Endothelial cell (in vitro differentiated cells): ENCODE results near the gene PFN3. TPM values are rescaled to one million over a fixed set of nuclear protein-coding genes. Genes with fewer than 3 reads are reported as not detected.

ENCODE experiments used
- DNase-seq: peaks from one replicate; pipeline ENCODE4 v3.0.0; 2021; ENCODE audit warnings: low spot score
- H3K27ac Mint-ChIP-seq: one replicate; pipeline ENCODE4 v1.8.0; 2021; ENCODE audit warnings: mixed read lengths, inconsistent platforms; ENCODE audit not compliant: unreplicated experiment
- H3K27me3 Mint-ChIP-seq: one replicate; pipeline ENCODE4 v1.8.0; 2021; ENCODE audit warnings: mild to moderate bottlenecking, moderate library complexity, mixed read lengths, inconsistent platforms; ENCODE audit not compliant: unreplicated experiment
- H3K36me3 Mint-ChIP-seq: one replicate; pipeline ENCODE4 v1.8.0; 2021; ENCODE audit warnings: mild to moderate bottlenecking, low read depth, mixed read lengths, inconsistent platforms; ENCODE audit not compliant: unreplicated experiment
- H3K4me1 Mint-ChIP-seq: one replicate; pipeline ENCODE4 v1.8.0; 2021; ENCODE audit warnings: mild to moderate bottlenecking, mixed read lengths, inconsistent platforms; ENCODE audit not compliant: unreplicated experiment
- H3K4me3 Mint-ChIP-seq: one replicate; pipeline ENCODE4 v1.8.0; 2021; ENCODE audit warnings: mild to moderate bottlenecking, mixed read lengths, inconsistent platforms; ENCODE audit not compliant: unreplicated experiment
- H3K9me3 Mint-ChIP-seq: one replicate; pipeline ENCODE4 v1.8.0; 2021; ENCODE audit warnings: mixed read lengths, inconsistent platforms; ENCODE audit not compliant: unreplicated experiment
- CTCF ChIP-seq: fragments of 200-600 bp; sonication (generic); IDR thresholded peaks from one replicate; pipeline ENCODE4 v1.5.0; 2021; ENCODE audit warnings: antibody characterized with exemption; ENCODE audit not compliant: unreplicated experiment
- total RNA-seq: library from RNA; stranded (reverse); fragmentation: NEBNext Ultra II Directional; extraction: Animal tissue kit (Norgen Biotek cat#: 25700); gene quantifications from one replicate; pipeline ENCODE4 v1.2.1, GENCODE V29; 2021; ENCODE audit not compliant: unreplicated experiment

The PFN3 gene
- total RNA-seq, 1 donor from 2014 or later: not detected

- H3K27me3 Mint-ChIP-seq: peaks cover 16% of the 10 kb centered on the region
- DNase-seq: no peak
- H3K27ac Mint-ChIP-seq: no peak overlapping the region
- TF ChIP-seq CTCF: no peak
- H3K4me1 Mint-ChIP-seq: peaks cover 27% of the 10 kb centered on the region
- H3K4me3 Mint-ChIP-seq: peak overlapping the region; percentile 8
- peaks cover 5% of the 10 kb centered on the region for H3K36me3 Mint-ChIP-seq
- H3K9me3 Mint-ChIP-seq: no peaks in the 10 kb centered on the region
Measured at GRCh38 chr5:177367981-177368868, 32.2 kb downstream of the PFN3 start.

GRCh38 chr5:177367323-177367848 lies 33.1 kb downstream of the PFN3 start:
- Mint-ChIP-seq H3K27me3 (peaks cover 15% of the 10 kb centered on the region), H3K36me3 (peaks cover 5% of the 10 kb centered on the region), H3K4me1 (peaks cover 20% of the 10 kb centered on the region), H3K4me3 (no peak overlapping the region), H3K27ac (no peak overlapping the region), H3K9me3 (no peaks in the 10 kb centered on the region)
- DNase-seq: no peak
- no peak for TF ChIP-seq CTCF

GRCh38 chr5:177366528-177367322 lies 33.7 kb downstream of the PFN3 start:
- peak overlapping the region; percentile 86 for H3K27ac Mint-ChIP-seq
- H3K9me3 Mint-ChIP-seq: no peaks in the 10 kb centered on the region
- H3K27me3 Mint-ChIP-seq: peaks cover 20% of the 10 kb centered on the region
- peak overlapping the region; percentile 88 for H3K4me3 Mint-ChIP-seq
- H3K36me3 Mint-ChIP-seq: peaks cover 5% of the 10 kb centered on the region
- TF ChIP-seq CTCF: no peak
- DNase-seq: peak; percentile 83
- H3K4me1 Mint-ChIP-seq: peaks cover 16% of the 10 kb centered on the region

GRCh38 chr5:177365845-177366527 lies 34.5 kb downstream of the PFN3 start:
- peak overlapping the region; percentile 88 for H3K4me3 Mint-ChIP-seq
- peaks cover 10% of the 10 kb centered on the region for H3K4me1 Mint-ChIP-seq
- no peaks in the 10 kb centered on the region for H3K9me3 Mint-ChIP-seq
- DNase-seq: no peak
- H3K36me3 Mint-ChIP-seq: peaks cover 5% of the 10 kb centered on the region
- H3K27me3 Mint-ChIP-seq: peaks cover 20% of the 10 kb centered on the region
- peak overlapping the region; percentile 86 for H3K27ac Mint-ChIP-seq
- no peak for TF ChIP-seq CTCF
